ENCODE results near the gene P2RX2.
A peak's percentile ranks its signal among the peaks of the same experiment; 100 is the strongest.

Gene P2RX2

GRCh38 chr12:132618683-132619043 is at the start of gene P2RX2:
P2RX2 (plus strand) TSS chr12:132618776; CDS start chr12:132618817, 41 bp downstream.
- peak within 1 kb of the TSS; percentile 70 for H3K4me3 Mint-ChIP-seq
- ATAC-seq (ENCODE audit: low read depth) (no peak), DNase-seq (ENCODE audit: low spot score in 2 of 2) (no peak)
- peaks cover 3% of the 10 kb centered on the region for H3K9me3 Mint-ChIP-seq
- peaks cover 18% of the 10 kb centered on the region for H3K27me3 Mint-ChIP-seq
- no peak within 1 kb of the TSS for H3K27ac Mint-ChIP-seq
- peaks cover 5% of the 10 kb centered on the region for H3K36me3 Mint-ChIP-seq
- H3K4me1 Mint-ChIP-seq = peaks cover 15% of the 10 kb centered on the region

GRCh38 chr12:132568826-132569480 is 49.6 kb upstream of the P2RX2 start:
- H3K4me1 Mint-ChIP-seq = no peaks in the 10 kb centered on the region
- no peak for ATAC-seq (ENCODE audit: low read depth)
- no peaks in the 10 kb centered on the region for H3K9me3 Mint-ChIP-seq

GRCh38 chr12:132569856-132570480 is 48.6 kb upstream of the P2RX2 start:
- H3K4me1 Mint-ChIP-seq = no peaks in the 10 kb centered on the region
- H3K4me3 Mint-ChIP-seq = no peak overlapping the region
- no peak for DNase-seq (ENCODE audit: low spot score in 2 of 2)
- H3K9me3 Mint-ChIP-seq = no peaks in the 10 kb centered on the region
- ATAC-seq (ENCODE audit: low read depth) = no peak
- no peak overlapping the region for H3K27ac Mint-ChIP-seq
- H3K36me3 Mint-ChIP-seq = peaks cover 12% of the 10 kb centered on the region
- no peaks in the 10 kb centered on the region for H3K27me3 Mint-ChIP-seq

More at GRCh38 chr12:132568826-132569480, 49.6 kb upstream of the P2RX2 start:
- H3K36me3 Mint-ChIP-seq = peaks cover 9% of the 10 kb centered on the region
- no peak for DNase-seq (ENCODE audit: low spot score in 2 of 2)
- H3K4me3 Mint-ChIP-seq = no peak overlapping the region
- H3K27ac Mint-ChIP-seq = no peak overlapping the region
- no peaks in the 10 kb centered on the region for H3K27me3 Mint-ChIP-seq

GRCh38 chr12:132570635-132571034 is 47.9 kb upstream of the P2RX2 start:
- no peak for ATAC-seq (ENCODE audit: low read depth)
- H3K9me3 Mint-ChIP-seq = no peaks in the 10 kb centered on the region
- no peak for DNase-seq (ENCODE audit: low spot score in 2 of 2)
- no peak overlapping the region for H3K27ac Mint-ChIP-seq
- H3K36me3 Mint-ChIP-seq = peaks cover 12% of the 10 kb centered on the region
- no peaks in the 10 kb centered on the region for H3K4me1 Mint-ChIP-seq
- H3K4me3 Mint-ChIP-seq = no peak overlapping the region
- no peaks in the 10 kb centered on the region for H3K27me3 Mint-ChIP-seq

GRCh38 chr12:132571051-132571450 is 47.5 kb upstream of the P2RX2 start:
- ATAC-seq (ENCODE audit: low read depth) (no peak), DNase-seq (ENCODE audit: low spot score in 2 of 2) (no peak)
- H3K27me3 Mint-ChIP-seq = no peaks in the 10 kb centered on the region
- no peak overlapping the region for H3K4me3 Mint-ChIP-seq
- H3K27ac Mint-ChIP-seq = no peak overlapping the region
- no peaks in the 10 kb centered on the region for H3K9me3 Mint-ChIP-seq
- peaks cover 10% of the 10 kb centered on the region for H3K36me3 Mint-ChIP-seq
- no peaks in the 10 kb centered on the region for H3K4me1 Mint-ChIP-seq

- Mint-ChIP-seq H3K9me3 (no peaks in the 10 kb centered on the region), H3K4me3 (no peak overlapping the region), H3K36me3 (peaks cover 12% of the 10 kb centered on the region), H3K4me1 (no peaks in the 10 kb centered on the region), H3K27me3 (no peaks in the 10 kb centered on the region), H3K27ac (no peak overlapping the region)
- no peak for ATAC-seq (ENCODE audit: low read depth)
- DNase-seq (ENCODE audit: low spot score in 2 of 2) = no peak
These were observed 47.0 kb upstream of the P2RX2 start for GRCh38 chr12:132571598-132571997.

- H3K36me3 Mint-ChIP-seq = peaks cover 14% of the 10 kb centered on the region
- H3K4me3 Mint-ChIP-seq = no peak overlapping the region
- ATAC-seq (ENCODE audit: low read depth) = no peak
- DNase-seq (ENCODE audit: low spot score in 2 of 2) = no peak
- no peaks in the 10 kb centered on the region for H3K4me1 Mint-ChIP-seq
- no peaks in the 10 kb centered on the region for H3K9me3 Mint-ChIP-seq
- no peak overlapping the region for H3K27ac Mint-ChIP-seq
- H3K27me3 Mint-ChIP-seq = no peaks in the 10 kb centered on the region
These were observed 46.5 kb upstream of the P2RX2 start for GRCh38 chr12:132572106-132572505.

- H3K27me3 Mint-ChIP-seq = no peaks in the 10 kb centered on the region
- peaks cover 17% of the 10 kb centered on the region for H3K36me3 Mint-ChIP-seq
- no peak overlapping the region for H3K4me3 Mint-ChIP-seq
- H3K27ac Mint-ChIP-seq = no peak overlapping the region
- no peaks in the 10 kb centered on the region for H3K4me1 Mint-ChIP-seq
- no peaks in the 10 kb centered on the region for H3K9me3 Mint-ChIP-seq
- ATAC-seq (ENCODE audit: low read depth) = no peak
- DNase-seq (ENCODE audit: low spot score in 2 of 2) = no peak
These were observed 45.5 kb upstream of the P2RX2 start for GRCh38 chr12:132572801-132573760.

- Mint-ChIP-seq H3K4me3 (no peak overlapping the region), H3K9me3 (no peaks in the 10 kb centered on the region), H3K4me1 (no peaks in the 10 kb centered on the region), H3K36me3 (peaks cover 22% of the 10 kb centered on the region), H3K27ac (no peak overlapping the region), H3K27me3 (no peaks in the 10 kb centered on the region)
- ATAC-seq (ENCODE audit: low read depth) = no peak
- no peak for DNase-seq (ENCODE audit: low spot score in 2 of 2)
These were observed 44.1 kb upstream of the P2RX2 start for GRCh38 chr12:132574271-132574996.

GRCh38 chr12:132575661-132576060 is 42.9 kb upstream of the P2RX2 start:
- no peaks in the 10 kb centered on the region for H3K4me1 Mint-ChIP-seq
- no peak for ATAC-seq (ENCODE audit: low read depth)
- peaks cover 27% of the 10 kb centered on the region for H3K36me3 Mint-ChIP-seq
- H3K4me3 Mint-ChIP-seq = no peak overlapping the region
- no peak for DNase-seq (ENCODE audit: low spot score in 2 of 2)
- no peaks in the 10 kb centered on the region for H3K9me3 Mint-ChIP-seq
- H3K27me3 Mint-ChIP-seq = no peaks in the 10 kb centered on the region
- no peak overlapping the region for H3K27ac Mint-ChIP-seq

- H3K27ac Mint-ChIP-seq = no peak overlapping the region
- no peaks in the 10 kb centered on the region for H3K9me3 Mint-ChIP-seq
- ATAC-seq (ENCODE audit: low read depth) = no peak
- no peaks in the 10 kb centered on the region for H3K27me3 Mint-ChIP-seq
- no peak for DNase-seq (ENCODE audit: low spot score in 2 of 2)
- H3K36me3 Mint-ChIP-seq = peaks cover 28% of the 10 kb centered on the region
- no peak overlapping the region for H3K4me3 Mint-ChIP-seq
- H3K4me1 Mint-ChIP-seq = no peaks in the 10 kb centered on the region
These were observed 41.9 kb upstream of the P2RX2 start for GRCh38 chr12:132576701-132577100.

GRCh38 chr12:132577191-132577920 is 41.2 kb upstream of the P2RX2 start:
- peaks cover 28% of the 10 kb centered on the region for H3K36me3 Mint-ChIP-seq
- H3K4me3 Mint-ChIP-seq = no peak overlapping the region
- no peak overlapping the region for H3K27ac Mint-ChIP-seq

GRCh38 chr12:132578118-132578517 is 40.5 kb upstream of the P2RX2 start:
- Mint-ChIP-seq H3K4me1 (no peaks in the 10 kb centered on the region), H3K4me3 (no peak overlapping the region), H3K36me3 (peaks cover 28% of the 10 kb centered on the region), H3K27me3 (no peaks in the 10 kb centered on the region), H3K27ac (no peak overlapping the region), H3K9me3 (no peaks in the 10 kb centered on the region)
- no peak for ATAC-seq (ENCODE audit: low read depth)
- no peak for DNase-seq (ENCODE audit: low spot score in 2 of 2)

More at GRCh38 chr12:132577191-132577920, 41.2 kb upstream of the P2RX2 start:
- H3K4me1 Mint-ChIP-seq = no peaks in the 10 kb centered on the region
- H3K27me3 Mint-ChIP-seq = no peaks in the 10 kb centered on the region
- no peak for ATAC-seq (ENCODE audit: low read depth)
- no peak for DNase-seq (ENCODE audit: low spot score in 2 of 2)
- no peaks in the 10 kb centered on the region for H3K9me3 Mint-ChIP-seq
